ENCODE results near the gene TACC2.

Gene TACC2

DNA sequence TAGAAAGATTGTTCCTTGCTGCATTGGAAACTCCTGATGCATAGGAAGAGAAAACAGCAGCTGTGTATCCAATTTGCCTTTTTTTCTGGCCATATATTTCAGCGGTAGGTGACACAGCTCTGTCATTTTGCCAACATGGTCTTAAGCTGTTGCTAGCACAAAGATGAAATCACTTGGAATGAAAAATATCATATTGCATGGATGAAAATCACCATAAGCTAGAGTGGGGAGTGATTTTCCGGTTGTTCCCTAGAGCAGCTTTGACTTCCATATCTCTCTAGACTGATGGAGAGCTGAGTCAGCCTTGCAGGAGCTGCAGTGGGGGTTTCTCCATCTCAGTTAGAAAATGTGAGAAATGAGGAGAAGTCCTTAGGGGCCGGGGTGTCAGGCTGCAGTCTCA is 243.8 kb downstream of the TACC2 start:
- no peak for DNase-seq

DNA sequence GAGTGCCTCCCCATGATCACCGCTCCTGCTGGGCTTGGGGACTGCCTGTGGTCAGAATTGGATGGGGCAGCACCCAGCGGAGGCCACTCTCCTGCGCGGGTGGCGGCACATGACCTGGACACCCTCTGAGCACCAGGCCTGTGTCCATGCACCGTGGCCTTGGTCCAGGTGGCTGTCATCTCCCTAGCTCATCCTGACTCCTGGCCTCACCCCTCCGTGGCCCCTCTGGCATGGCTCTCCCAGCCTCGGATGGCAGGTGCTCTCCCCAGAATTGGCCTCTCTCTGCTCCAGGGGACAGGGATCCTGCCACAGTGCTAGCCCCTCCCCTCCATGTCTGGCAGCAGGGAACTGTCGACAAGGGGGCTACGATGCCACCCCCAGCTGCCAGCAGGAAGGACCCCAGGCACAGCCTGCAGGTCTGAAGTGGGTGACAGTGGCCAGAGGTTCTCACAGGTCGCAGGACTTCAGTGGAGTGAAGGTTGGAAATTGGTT is 244.9 kb downstream of the TACC2 start:
- no peak for DNase-seq

DNA sequence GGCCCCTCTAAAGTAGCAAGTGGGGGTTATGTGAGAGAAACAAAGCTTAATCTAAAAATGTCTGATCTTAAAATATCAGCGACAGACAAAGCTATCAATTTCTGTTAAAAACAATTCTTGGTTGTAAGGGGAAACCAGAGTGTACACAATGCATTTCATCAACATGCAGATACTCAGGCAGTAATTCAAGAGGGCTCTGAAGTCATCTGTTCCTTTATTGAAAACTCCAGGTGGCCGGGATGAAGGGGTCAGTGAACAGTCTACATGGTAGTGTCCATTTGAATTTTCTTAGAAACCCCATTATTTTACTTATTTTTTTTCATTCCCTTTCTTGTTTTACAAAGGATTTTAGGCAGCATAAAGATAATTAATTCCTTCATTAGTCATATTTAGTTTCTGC is 245.5 kb downstream of the TACC2 start:
- no peak for DNase-seq

DNA sequence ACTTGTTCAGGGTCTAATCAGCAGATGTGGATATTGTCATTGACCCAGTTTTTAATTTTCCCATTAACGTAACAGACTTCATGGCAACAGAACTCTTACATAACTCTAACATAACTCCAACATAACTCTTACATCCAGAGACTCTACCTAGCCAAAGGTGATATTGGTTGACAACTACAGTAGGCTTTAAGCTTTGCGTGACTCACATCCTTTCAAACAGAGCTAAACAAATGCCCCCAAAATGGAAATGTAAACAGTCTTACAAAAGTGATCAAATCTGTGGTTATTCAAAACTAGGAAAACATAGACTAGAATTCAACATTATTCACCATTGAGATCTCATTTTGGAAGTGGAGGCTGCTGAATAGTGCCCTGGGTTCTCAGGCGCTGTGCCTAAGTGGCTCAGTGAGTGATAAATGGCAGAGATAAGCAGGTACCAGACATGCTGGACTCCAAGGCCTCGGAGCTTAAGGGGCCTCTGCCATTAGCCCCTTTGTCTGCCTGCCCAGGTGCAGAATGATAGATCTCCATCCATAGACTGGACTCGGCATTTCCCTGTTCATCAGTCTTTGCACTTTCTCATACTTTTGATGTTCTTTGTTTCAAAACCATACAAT is 247.8 kb downstream of the TACC2 start:
- DNase-seq: no peak

DNA sequence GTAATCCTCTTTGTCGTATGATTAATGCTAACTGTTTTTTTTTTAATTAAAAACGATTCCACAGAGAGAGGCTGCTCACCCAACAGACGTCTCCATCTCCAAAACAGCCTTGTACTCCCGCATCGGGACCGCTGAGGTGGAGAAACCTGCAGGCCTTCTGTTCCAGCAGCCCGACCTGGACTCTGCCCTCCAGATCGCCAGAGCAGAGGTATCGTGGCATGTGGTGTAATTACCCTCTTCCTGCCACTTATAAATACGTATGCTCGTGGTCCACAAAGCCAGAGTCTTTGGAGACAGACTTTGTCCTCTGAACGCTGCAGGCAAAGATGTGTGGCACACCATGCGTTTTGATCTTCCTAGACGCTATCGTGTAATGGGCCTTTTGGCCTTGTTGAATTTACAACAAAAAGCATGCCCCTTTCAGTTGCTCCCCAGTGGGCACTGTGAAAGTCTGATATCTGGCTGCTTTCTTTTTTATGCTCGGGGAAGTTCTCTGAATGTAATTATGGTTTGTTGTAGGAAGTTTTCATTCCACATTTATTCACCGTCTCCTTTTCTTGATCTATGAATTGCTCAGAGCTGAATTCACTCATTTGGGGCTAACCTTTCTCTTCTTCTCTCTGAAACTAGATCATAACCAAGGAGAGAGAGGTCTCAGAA is 248.5 kb downstream of the TACC2 start:
- DNase-seq: no peak

GRCh38 chr10:122239578-122240257 is 250.8 kb downstream of the TACC2 start:
- no peak for DNase-seq

GRCh38 chr10:122240401-122240800 is 251.4 kb downstream of the TACC2 start:
- no peak for DNase-seq

DNA sequence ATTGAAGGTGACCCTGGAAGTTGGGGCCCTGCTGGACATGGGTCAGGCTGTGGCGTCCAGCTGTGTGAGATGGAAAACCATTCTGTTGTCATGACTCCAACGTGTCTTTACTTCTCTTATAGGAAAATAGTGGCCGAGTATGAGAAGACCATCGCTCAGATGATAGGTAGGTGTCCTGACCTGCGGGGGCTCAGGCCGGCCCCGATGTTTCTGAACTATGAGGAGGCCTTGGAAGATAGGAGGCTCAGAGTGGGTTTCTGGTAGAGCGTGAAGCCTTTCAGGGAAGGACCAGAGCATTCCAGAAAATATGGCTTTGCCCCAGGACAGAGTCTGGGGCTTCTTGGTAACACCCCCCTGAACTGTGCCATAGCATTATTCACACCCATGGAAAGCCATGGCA is 252.9 kb downstream of the TACC2 start:
- no peak for DNase-seq

DNA sequence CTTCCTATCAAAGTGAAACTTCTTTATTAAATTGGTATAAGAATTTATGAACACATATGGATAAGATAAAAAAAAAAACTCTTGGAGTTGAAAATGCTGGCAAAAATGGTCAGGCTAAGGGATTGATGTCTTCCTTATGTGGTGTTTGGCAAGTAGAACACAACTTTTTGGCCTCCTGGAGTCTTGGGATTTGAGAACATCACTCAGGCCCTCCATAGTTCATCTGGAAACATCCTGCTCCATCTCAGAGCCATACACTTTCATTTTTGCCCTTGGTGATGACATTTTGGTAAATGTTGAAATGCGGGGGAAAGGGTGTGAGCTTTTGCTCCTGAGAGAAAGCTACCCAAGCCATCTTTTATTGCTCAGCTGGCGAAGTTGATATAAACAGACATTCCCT is 254.6 kb downstream of the TACC2 start:
- no peak for DNase-seq

DNA sequence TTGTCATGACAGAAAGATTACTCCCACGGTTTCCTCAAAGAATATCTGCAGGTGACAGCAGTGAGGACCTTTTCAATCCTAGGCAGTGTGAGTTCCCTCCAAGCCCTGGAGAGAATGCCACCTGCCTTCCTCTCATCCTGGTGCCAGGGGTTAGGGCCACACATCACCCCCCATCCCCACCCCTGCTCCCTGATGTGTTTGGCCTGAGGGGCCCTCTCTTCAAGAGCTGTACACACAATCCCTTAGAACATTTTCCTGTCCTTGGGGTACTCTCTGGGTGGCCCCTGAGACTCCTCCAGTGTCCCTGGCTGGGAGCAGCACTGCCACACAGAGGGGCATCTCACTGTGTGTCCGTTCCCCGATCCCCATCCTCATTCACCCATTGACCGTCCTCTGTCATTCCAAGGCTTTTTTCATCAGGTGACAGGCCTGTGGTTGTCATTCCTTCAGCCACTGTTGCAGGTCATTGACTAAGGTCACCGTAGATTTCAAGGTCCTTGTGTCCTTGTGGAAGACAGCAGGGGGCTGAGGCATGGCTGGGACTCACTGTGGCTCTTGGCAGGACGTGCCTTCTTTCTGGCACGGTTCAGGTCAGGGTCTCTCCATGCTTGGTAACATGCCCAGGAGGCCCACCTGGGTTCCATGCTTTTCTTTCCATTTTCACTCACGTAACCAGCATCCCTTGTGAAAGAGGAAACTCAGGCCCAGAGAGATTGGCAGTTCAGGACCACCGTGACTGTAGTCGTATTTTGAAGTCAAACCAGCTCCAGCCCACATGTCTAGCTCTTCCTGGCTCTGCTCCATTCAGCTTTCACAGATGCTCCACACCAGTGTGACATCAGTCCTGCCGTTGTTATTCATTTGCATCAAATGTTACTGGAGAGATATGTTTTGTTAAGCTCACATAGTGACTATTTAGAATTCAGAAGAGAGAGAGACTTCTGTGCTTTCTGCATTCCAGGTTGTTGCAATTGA is 255.3 kb downstream of the TACC2 start:
- DNase-seq: no peak

DNA sequence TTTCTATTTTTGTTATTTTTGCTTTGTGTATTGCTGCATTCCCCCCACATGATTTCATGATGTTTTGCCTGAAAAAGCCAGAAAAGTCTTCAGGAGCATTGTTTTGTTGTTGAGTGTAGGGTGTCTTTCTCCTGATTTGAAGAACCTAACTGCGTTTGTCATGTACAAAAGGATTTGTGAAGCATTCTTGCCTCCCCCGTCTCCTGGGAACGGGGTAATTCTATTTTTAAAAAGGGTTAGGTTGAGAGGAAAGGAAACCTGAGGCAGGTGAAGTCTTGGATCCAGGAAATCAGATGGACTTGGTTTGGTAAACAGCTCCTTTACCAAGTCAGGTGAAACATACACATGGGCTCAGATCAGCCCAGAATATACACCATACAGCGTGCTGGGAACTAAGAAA is 256.2 kb downstream of the TACC2 start:
- no peak for DNase-seq

GRCh38 chr10:122245897-122246296 is 256.9 kb downstream of the TACC2 start:
- DNase-seq: no peak

DNA sequence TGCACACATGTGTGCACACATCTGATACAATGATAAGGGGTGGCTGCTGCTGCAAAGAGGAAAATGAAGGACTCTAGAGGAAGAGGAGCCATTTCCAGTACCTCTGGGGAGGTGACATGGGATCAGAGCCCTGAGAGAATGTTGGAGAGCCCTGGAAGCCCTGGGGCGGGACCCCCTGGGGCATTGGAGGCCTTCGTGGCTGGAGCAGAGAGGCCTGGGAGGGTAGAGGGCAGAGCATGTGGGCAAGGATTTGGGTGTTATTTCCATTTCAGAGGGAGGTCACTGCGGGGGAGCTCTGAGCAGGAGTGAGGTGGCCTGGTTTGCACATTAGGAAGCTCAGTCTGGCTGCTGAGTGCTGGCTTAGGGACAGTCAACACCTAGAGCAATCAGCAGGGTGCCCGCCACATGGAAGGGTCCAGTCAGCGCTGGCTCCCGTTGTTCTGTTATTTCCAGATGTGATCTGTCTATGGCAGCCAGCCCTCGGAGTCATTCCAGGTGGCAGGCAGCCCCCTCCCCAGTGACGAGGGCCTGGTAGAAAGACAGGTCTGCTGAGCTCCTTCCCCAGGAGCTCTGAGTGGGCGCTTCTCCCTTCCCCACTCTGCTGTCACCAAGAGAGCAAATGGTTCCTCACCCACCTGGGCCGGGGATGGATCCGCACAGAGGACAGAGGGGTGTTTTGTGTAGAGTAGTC is 258.0 kb downstream of the TACC2 start:
- DNase-seq: no peak

DNA sequence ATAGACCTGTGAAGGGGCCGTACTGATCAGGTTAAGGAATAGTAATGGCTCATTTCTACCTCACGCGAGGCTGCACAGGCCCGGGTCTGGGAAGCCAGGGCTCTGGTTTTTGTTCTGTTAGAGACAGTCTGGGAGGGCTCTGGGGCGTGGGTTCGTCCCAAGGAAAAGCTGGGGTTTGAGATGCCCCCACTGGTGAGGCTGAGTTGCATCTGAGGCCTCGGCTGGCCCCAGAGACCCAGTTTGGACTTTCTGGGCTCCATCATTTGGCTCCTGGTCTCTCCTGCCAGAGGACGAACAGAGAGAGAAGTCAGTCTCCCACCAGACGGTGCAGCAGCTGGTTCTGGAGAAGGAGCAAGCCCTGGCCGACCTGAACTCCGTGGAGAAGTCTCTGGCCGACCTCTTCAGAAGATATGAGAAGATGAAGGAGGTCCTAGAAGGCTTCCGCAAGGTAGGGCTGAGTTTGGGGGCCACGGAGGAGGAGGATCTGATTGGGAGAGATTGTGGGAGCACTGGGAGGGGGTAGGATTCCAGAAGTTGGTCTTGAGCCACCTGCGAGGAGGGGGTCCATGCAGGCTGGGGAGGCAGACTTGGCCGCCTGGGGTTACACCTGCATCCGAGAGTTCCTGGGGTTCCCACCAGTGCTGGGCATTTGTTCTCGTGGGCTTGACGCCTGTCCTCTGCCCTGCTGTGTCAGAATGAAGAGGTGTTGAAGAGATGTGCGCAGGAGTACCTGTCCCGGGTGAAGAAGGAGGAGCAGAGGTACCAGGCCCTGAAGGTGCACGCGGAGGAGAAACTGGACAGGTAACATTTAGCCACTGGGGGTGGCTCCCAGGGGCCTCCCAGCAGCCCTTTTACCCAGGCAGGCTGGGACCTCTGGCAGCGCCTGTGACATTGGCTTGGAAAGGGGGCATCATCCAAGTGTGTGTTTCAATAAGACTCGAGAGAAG is 259.7 kb downstream of the TACC2 start:
- no peak for DNase-seq

GRCh38 chr10:122249303-122249850 is 260.4 kb downstream of the TACC2 start:
- no peak for DNase-seq

DNA sequence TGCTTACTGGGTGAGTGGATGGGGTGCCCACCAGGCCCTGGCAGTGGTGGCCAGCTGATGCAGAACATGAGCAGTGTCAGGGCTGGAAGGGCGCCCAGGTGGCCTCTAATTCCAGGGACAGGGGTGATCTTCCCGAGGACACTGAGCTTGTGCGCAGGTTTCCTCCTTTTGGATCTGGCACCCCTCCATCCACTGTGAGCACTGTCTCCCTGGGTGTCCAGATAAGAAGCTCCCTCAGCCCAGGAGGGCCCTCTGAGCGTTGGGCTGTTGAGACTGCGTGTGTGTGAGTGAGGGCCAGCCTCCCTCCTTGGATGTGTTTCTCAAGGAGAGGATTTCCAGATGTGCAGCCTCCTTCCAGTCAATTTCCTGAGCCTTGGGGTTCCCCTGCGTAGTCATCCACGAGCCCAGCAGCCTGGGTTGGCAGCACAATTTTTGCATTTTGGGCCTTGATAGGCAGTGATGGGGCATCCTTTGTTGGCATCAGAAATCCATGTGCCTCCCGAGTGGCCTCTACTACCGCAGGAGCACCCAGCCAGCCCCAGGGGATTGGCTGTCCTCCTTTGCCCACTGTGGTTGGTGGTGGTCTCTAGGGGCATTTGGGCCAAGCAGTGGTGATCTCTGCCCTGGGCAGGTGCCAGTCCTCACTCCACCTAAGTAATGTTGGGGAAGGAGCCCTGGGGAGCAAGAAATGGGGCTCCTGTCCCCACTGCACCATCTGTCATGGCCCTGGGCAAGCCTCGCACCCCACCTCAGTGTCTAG is 261.2 kb downstream of the TACC2 start:
- DNase-seq: no peak

- no peak for DNase-seq
Observed at GRCh38 chr10:122251459-122252255, 262.7 kb downstream of the TACC2 start.

DNA sequence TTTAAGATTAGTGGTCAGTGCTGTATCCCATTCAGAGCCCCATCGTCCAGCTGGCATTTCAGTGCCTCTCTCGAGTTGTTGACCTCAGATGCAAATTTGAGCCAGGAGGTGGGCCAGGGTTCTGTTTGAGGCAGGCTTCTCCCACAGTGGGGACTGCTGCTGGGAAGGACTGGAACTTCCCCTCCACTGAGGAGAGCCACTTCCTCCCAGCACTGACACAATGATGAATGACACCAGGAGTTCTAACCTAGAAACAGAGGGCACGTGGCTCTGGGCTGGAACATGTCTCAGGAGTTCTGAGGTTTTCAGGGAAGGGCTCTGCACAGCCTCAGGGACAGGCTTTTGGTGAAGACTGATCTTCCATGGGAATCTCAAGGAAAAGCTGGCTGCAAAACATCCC is 263.8 kb downstream of the TACC2 start:
- DNase-seq: no peak

DNA sequence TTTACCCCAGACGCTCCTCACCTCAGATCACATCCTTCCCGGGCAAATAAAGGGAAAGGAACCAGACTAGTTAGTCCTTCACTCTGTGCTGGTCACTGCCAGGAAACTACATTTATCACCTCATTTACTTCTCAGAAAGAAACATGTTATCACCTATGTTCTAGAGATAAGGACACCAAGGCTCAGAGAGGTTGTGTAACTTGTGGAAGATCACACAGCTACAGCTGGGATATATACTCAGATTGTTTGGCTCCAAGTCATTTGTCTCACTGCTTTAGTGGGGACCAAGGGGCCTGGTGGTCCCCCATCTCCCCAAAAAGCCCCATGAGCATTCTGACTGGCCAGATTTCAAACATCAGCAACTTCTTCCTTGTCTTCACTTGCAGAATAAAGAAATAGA is 264.6 kb downstream of the TACC2 start:
- no peak for DNase-seq
